Measurements from ENCODE around the gene RNF212B. TPM values are rescaled to one million over a fixed set of nuclear protein-coding genes. Genes with fewer than 3 reads are reported as not detected.

Gene RNF212B
- total RNA-seq, 1 experiment from 2014 or later = not detected

GRCh38 chr14:23242076-23242475 is 4.3 kb downstream of the RNF212B start:
- peaks cover 14% of the 10 kb centered on the region for H3K4me1 Mint-ChIP-seq (ENCODE audit: low read depth, unreplicated experiment)
- Histone ChIP-seq H3K4me1 (peaks cover 16% of the 10 kb centered on the region), H3K9me3 (no peaks in the 10 kb centered on the region), H3K36me3 (ENCODE audit: control insufficient read depth, insufficient read depth, low read length) (no peaks in the 10 kb centered on the region), H3K4me3 (ENCODE audit: low read depth, low read length) (no peak overlapping the region), H3K27me3 (replicated peaks; ENCODE audit: control insufficient read depth, insufficient read depth, low read length) (no peaks in the 10 kb centered on the region)
- H3K9me3 Mint-ChIP-seq (ENCODE audit: unreplicated experiment) = no peaks in the 10 kb centered on the region
- intact Hi-C loops (cut with micrococcal nuclease; ENCODE audit: unreplicated experiment) = no loop called here
- no peak overlapping the region for H3K27ac Mint-ChIP-seq (ENCODE audit: unreplicated experiment)
- TF ChIP-seq CTCF (IDR thresholded peaks at IDR 0.05; ENCODE audit: insufficient read depth in 1 of 2, low read depth in 1 of 2, low read length in 1 of 2, severe bottlenecking in 1 of 2, unreplicated experiment in 1 of 2) = no peak
- no peak for DNase-seq
- no peaks in the 10 kb centered on the region for H3K27me3 Mint-ChIP-seq (ENCODE audit: insufficient read depth, unreplicated experiment)
- BruUV-seq (replicated peaks) = no TSS peak
- peaks cover 4% of the 10 kb centered on the region for H3K36me3 Mint-ChIP-seq (ENCODE audit: insufficient read depth, unreplicated experiment)
- no peak overlapping the region for H3K4me3 Mint-ChIP-seq (ENCODE audit: unreplicated experiment)
- CTCF ChIA-PET = no interaction called here
- POLR2A ChIA-PET = interaction anchor here (0.7 kb wide), 1 partner anchor 51 kb away, joined by 7 read pairs; no protein-coding TSS in a partner anchor

- no peaks in the 10 kb centered on the region for H3K9me3 ChIP-seq
- BruUV-seq (replicated peaks) = no TSS peak
- no peaks in the 10 kb centered on the region for H3K27me3 ChIP-seq (replicated peaks; ENCODE audit: control insufficient read depth, insufficient read depth, low read length)
- no peaks in the 10 kb centered on the region for H3K27me3 Mint-ChIP-seq (ENCODE audit: insufficient read depth, unreplicated experiment)
- no peaks in the 10 kb centered on the region for H3K9me3 Mint-ChIP-seq (ENCODE audit: unreplicated experiment)
- no peaks in the 10 kb centered on the region for H3K36me3 ChIP-seq (ENCODE audit: control insufficient read depth, insufficient read depth, low read length)
- H3K4me1 Mint-ChIP-seq (ENCODE audit: low read depth, unreplicated experiment) = peaks cover 14% of the 10 kb centered on the region
- no peaks in the 10 kb centered on the region for H3K36me3 Mint-ChIP-seq (ENCODE audit: insufficient read depth, unreplicated experiment)
- DNase-seq = no peak
- ChIA-PET CTCF (no interaction called here), POLR2A (no interaction called here)
- no peak overlapping the region for H3K4me3 Mint-ChIP-seq (ENCODE audit: unreplicated experiment)
- H3K4me3 ChIP-seq (ENCODE audit: low read depth, low read length) = no peak overlapping the region
- no peak overlapping the region for H3K27ac Mint-ChIP-seq (ENCODE audit: unreplicated experiment)
- peaks cover 16% of the 10 kb centered on the region for H3K4me1 ChIP-seq
- intact Hi-C loops (cut with micrococcal nuclease; ENCODE audit: unreplicated experiment) = no loop called here
- TF ChIP-seq CTCF (IDR thresholded peaks at IDR 0.05; ENCODE audit: insufficient read depth in 1 of 2, low read depth in 1 of 2, low read length in 1 of 2, severe bottlenecking in 1 of 2, unreplicated experiment in 1 of 2) = no peak
Observed at GRCh38 chr14:23243066-23243465, 5.3 kb downstream of the RNF212B start.

GRCh38 chr14:23245282-23245681 is 7.5 kb downstream of the RNF212B start:
- H3K27me3 ChIP-seq (replicated peaks; ENCODE audit: control insufficient read depth, insufficient read depth, low read length) = no peaks in the 10 kb centered on the region
- H3K9me3 Mint-ChIP-seq (ENCODE audit: unreplicated experiment) = no peaks in the 10 kb centered on the region
- no TSS peak for BruUV-seq (replicated peaks)
- no peak overlapping the region for H3K27ac Mint-ChIP-seq (ENCODE audit: unreplicated experiment)
- DNase-seq = no peak
- H3K4me1 Mint-ChIP-seq (ENCODE audit: low read depth, unreplicated experiment) = peaks cover 14% of the 10 kb centered on the region
- POLR2A ChIA-PET = no interaction called here
- H3K36me3 Mint-ChIP-seq (ENCODE audit: insufficient read depth, unreplicated experiment) = no peaks in the 10 kb centered on the region
- TF ChIP-seq CTCF (IDR thresholded peaks at IDR 0.05; ENCODE audit: insufficient read depth in 1 of 2, low read depth in 1 of 2, low read length in 1 of 2, severe bottlenecking in 1 of 2, unreplicated experiment in 1 of 2) = no peak
- peaks cover 16% of the 10 kb centered on the region for H3K4me1 ChIP-seq
- no peaks in the 10 kb centered on the region for H3K36me3 ChIP-seq (ENCODE audit: control insufficient read depth, insufficient read depth, low read length)
- H3K4me3 Mint-ChIP-seq (ENCODE audit: unreplicated experiment) = no peak overlapping the region
- no peak overlapping the region for H3K4me3 ChIP-seq (ENCODE audit: low read depth, low read length)
- no peaks in the 10 kb centered on the region for H3K27me3 Mint-ChIP-seq (ENCODE audit: insufficient read depth, unreplicated experiment)
- CTCF ChIA-PET = no interaction called here
- no peaks in the 10 kb centered on the region for H3K9me3 ChIP-seq
- intact Hi-C loops (cut with micrococcal nuclease; ENCODE audit: unreplicated experiment) = no loop called here

All from Caco-2 (cell line).